Neutrophil (primary cell): ENCODE data around the gene PLA2G4A.

Experiments used
- H3K27ac ChIP-seq: fragments of 200-600 bp; sonication (generic); 2 replicates; pipeline ENCODE4 v1.5.1; 2016; ENCODE audit warnings: mild to moderate bottlenecking, moderate library complexity
- H3K27me3 ChIP-seq: fragments of 200-600 bp; sonication (generic); 2 replicates; pipeline ENCODE4 v1.6.0; 2016; ENCODE audit warnings: mild to moderate bottlenecking
- H3K36me3 ChIP-seq: fragments of 200-600 bp; sonication (generic); 2 replicates; pipeline ENCODE4 v1.5.1; 2017
- H3K4me1 ChIP-seq, 2 experiments: fragments of 200-600 bp in 1 of 2; sonication (generic) in 1 of 2; 1 replicate in 1 of 2; 2 replicates in 1 of 2; pipeline versions ENCODE4 v1.5.1 to v1.6.1; 2013 to 2016; ENCODE audit warnings: low read depth in 1 of 2, low read length in 1 of 2, mild to moderate bottlenecking in 1 of 2, moderate library complexity in 1 of 2; ENCODE audit not compliant: control insufficient read depth in 1 of 2, insufficient read depth in 1 of 2
- H3K4me3 ChIP-seq, 2 experiments: fragments of 200-600 bp in 1 of 2; sonication (generic) in 1 of 2; 1 replicate in 1 of 2; 2 replicates in 1 of 2; pipeline ENCODE4 v1.5.1; 2013 to 2016; ENCODE audit warnings: low read depth in 1 of 2, low read length in 1 of 2, mild to moderate bottlenecking in 1 of 2, moderate library complexity in 1 of 2
- H3K9me3 ChIP-seq: fragments of 200-600 bp; sonication (generic); 2 replicates; pipeline ENCODE4 v1.5.1; 2016
- TF ChIP-seq, protein P1 (sequence below): fragments of 200-600 bp; sonication (generic); IDR thresholded peaks from 2 replicates; pipeline ENCODE4 v1.5.1; 2016; ENCODE audit warnings: antibody characterized with exemption

Gene PLA2G4A

DNA sequence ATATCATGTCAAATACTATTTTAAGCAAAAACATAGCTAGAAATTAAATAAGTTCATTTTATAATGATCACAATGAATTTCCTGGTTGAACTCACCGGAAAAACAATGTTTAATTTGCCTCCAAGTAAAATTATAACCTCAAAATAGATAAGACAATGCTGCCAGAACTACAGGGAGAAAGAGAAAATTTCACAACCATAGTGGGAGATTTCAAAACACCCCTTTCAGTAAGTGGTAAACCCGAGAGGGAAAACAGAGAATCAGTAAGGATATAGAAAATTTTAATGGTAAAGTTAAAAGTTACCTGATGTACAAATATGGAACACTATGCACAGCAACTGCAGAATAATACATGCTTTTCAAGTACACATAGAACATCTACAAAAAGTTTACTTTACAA is 43.2 kb upstream of the PLA2G4A start:
- no peaks in the 10 kb centered on the region for H3K27me3 ChIP-seq

DNA sequence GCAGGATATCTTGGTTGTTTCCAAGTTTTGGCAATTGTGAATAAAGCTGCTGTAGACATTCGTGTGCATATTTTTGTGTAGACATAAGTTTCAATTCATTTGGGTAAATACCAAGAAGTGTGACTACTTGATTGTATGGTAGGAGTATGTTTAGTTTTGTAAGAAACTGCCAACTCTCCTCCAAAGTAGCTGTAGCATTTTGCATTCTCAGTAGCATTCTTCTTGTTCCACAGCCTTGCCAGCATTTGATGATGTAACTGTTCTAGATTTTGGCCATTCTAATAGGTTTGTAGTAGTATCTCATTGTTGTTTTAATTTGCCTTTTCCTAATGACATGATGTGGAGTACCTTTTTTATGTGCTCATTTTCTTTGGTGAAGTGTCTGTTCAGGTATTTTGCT is 38.6 kb upstream of the PLA2G4A start:
- H3K36me3 ChIP-seq = no peaks in the 10 kb centered on the region
- H3K27me3 ChIP-seq = no peaks in the 10 kb centered on the region
- no peak overlapping the region for H3K4me3 ChIP-seq
- TF ChIP-seq, protein P1, sequence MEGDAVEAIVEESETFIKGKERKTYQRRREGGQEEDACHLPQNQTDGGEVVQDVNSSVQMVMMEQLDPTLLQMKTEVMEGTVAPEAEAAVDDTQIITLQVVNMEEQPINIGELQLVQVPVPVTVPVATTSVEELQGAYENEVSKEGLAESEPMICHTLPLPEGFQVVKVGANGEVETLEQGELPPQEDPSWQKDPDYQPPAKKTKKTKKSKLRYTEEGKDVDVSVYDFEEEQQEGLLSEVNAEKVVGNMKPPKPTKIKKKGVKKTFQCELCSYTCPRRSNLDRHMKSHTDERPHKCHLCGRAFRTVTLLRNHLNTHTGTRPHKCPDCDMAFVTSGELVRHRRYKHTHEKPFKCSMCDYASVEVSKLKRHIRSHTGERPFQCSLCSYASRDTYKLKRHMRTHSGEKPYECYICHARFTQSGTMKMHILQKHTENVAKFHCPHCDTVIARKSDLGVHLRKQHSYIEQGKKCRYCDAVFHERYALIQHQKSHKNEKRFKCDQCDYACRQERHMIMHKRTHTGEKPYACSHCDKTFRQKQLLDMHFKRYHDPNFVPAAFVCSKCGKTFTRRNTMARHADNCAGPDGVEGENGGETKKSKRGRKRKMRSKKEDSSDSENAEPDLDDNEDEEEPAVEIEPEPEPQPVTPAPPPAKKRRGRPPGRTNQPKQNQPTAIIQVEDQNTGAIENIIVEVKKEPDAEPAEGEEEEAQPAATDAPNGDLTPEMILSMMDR = no peak
- no peaks in the 10 kb centered on the region for H3K4me1 ChIP-seq
- H3K27ac ChIP-seq = no peak overlapping the region
- no peaks in the 10 kb centered on the region for H3K9me3 ChIP-seq

More for the DNA sequence above, 43.2 kb upstream of the PLA2G4A start:
- Histone ChIP-seq H3K27ac (no peak overlapping the region), H3K36me3 (no peaks in the 10 kb centered on the region), H3K9me3 (no peaks in the 10 kb centered on the region), H3K4me3 (no peak overlapping the region), H3K4me1 (no peaks in the 10 kb centered on the region)
- TF ChIP-seq, protein P1 = no peak

DNA sequence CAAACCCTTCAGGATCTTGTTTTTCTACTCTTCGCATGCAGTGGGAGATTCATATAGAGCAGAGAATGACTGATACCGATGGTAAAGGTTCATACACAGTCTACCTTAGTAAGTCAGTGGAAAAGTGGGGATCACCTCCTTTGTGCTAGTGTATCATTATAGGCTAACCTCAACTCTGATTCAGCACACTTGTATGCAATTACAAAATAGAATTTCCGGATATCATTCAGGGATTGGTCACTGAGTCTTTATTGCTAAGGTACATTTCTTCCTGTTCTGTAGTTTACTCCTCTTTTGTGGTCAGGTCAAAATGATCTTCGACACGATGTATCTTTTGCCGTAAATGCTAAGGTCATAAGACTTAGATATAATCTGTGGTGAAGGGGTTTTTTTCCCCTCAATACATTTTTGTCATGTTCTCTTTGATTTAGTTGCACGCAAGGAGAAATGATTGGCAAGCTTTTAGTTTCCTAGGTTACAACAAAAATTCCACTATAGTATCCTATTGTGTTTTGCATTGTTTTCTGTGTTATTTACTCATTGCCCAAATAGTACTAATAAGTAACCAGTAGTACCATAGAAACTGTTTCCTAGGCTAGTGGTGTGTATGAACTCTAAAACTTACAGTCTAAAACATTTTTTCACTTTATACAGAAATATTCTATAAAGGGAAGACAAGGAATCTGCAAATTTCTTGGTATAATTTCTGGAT is 35.7 kb upstream of the PLA2G4A start:
- TF ChIP-seq, protein P1 = no peak
- no peak overlapping the region for H3K27ac ChIP-seq
- H3K4me3 ChIP-seq = no peak overlapping the region
- no peaks in the 10 kb centered on the region for H3K36me3 ChIP-seq
- H3K27me3 ChIP-seq = no peaks in the 10 kb centered on the region
- H3K4me1 ChIP-seq = no peaks in the 10 kb centered on the region
- no peaks in the 10 kb centered on the region for H3K9me3 ChIP-seq

DNA sequence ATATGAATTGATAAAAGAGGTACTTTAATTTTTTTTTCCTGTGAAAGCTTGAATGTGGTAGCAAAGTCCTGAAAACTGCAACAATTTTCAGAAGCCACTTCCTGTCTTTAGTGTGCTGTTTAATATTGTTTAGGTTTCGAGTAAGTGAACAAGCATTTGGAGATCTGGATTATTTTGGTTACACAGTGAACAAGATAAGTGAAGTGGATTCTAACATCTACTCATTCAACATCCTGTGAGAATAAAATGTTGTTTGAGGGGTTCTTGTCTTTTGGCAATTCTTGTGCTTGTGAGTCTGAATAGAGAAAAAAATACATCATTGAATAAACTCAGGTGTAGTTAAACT is 35.2 kb upstream of the PLA2G4A start:
- no peaks in the 10 kb centered on the region for H3K9me3 ChIP-seq
- no peaks in the 10 kb centered on the region for H3K27me3 ChIP-seq
- H3K36me3 ChIP-seq = no peaks in the 10 kb centered on the region
- H3K4me1 ChIP-seq = no peaks in the 10 kb centered on the region
- H3K27ac ChIP-seq = no peak overlapping the region
- TF ChIP-seq, protein P1 = no peak
- no peak overlapping the region for H3K4me3 ChIP-seq

DNA sequence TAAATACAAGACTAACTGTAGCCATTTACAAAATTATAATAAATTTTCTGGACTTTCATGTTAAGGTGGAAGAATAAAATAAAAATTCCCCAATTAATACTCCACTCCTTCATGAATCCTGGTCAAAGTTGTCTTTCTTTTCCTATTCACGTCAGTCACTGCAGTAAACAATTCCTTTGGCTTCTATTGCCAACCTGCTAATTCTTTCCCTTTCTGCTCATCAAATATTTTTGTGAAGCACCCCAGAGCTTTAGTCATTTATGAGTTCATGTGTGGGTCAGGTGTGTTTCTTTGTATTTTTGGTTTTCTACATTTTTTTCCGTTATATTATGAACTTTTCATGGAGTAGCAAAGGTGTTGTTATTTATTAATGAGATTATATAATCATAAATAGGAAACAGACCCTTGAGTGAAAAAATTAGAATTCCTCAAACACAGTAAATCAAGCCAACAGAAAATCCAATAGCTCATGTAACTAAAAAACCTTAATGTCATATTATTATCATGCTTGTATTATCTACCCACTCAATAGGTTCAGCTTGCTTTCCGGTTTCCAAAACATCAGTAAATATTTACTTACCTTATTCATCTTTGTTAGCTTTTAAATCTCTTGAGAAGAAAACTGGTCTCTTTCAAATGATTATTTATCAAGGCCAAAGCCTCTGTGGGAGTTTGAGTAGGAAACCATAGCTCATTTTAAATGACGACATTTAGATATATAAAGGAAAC is 29.6 kb upstream of the PLA2G4A start:
- H3K4me1 ChIP-seq = peaks cover 17% of the 10 kb centered on the region in 2 experiments
- no peaks in the 10 kb centered on the region for H3K27me3 ChIP-seq
- no peak overlapping the region for H3K27ac ChIP-seq
- TF ChIP-seq, protein P1 = no peak
- H3K36me3 ChIP-seq = no peaks in the 10 kb centered on the region
- H3K4me3 ChIP-seq = no peak overlapping the region
- H3K9me3 ChIP-seq = no peaks in the 10 kb centered on the region
